Upper lobe of left lung (tissue), 6 donors: ENCODE data around the gene RAB40B. TPM values are rescaled to one million over a fixed set of nuclear protein-coding genes. Genes with fewer than 3 reads are reported as not detected.

ENCODE experiments used
- ATAC-seq, 2 donors: fragments of 200-7000 bp; cut with Tn5 transposase; one replicate each; pipeline ENCODE4 v1.9.1; 2022; ENCODE audit warnings: mild to moderate bottlenecking in 2 of 2, moderate library complexity in 2 of 2; ENCODE audit not compliant: low FRiP score in 2 of 2
- DNase-seq, 2 donors: peaks; one replicate each; pipeline ENCODE4 v3.0.0-alpha.2; 2019 to 2020
- H3K27ac ChIP-seq, 4 donors: fragments of 200-600 bp; sonication (generic); one replicate each; pipeline ENCODE4 v1.5.1; 2016 to 2019
- H3K27me3 ChIP-seq, 4 donors: fragments of 200-600 bp; sonication (generic); one replicate each; pipeline ENCODE4 v1.5.1; 2017 to 2019
- H3K36me3 ChIP-seq, 4 donors: fragments of 200-600 bp; sonication (generic); one replicate each; pipeline ENCODE4 v1.5.1; 2016 to 2019
- H3K4me1 ChIP-seq, 4 donors: fragments of 200-600 bp; sonication (generic); one replicate each; pipeline ENCODE4 v1.5.1; 2018 to 2019
- H3K4me3 ChIP-seq, 4 donors: fragments of 200-600 bp; sonication (generic); one replicate each; pipeline ENCODE4 v1.5.1; 2017 to 2019; ENCODE audit warnings: mild to moderate bottlenecking in 2 of 4, moderate library complexity in 1 of 4
- H3K9me3 ChIP-seq, 4 donors: fragments of 200-600 bp; sonication (generic); one replicate each; pipeline ENCODE4 v1.5.1; 2018 to 2019
- EP300 ChIP-seq, 4 donors: sonication (generic); formaldehyde crosslinking; IDR thresholded peaks; one replicate each; pipeline ENCODE4 v1.5.1; 2017; ENCODE audit warnings: antibody characterized with exemption in 4 of 4, control low read depth in 2 of 4
- POLR2A ChIP-seq, 4 donors: fragments of 450-650 bp; IDR thresholded peaks; one replicate each; pipeline ENCODE4 v1.5.1; 2016 to 2017; ENCODE audit warnings: antibody characterized with exemption in 4 of 4, mild to moderate bottlenecking in 2 of 4
- POLR2AphosphoS5 ChIP-seq, 2 donors: sonication (generic); formaldehyde crosslinking; IDR thresholded peaks; one replicate each; pipeline ENCODE4 v1.5.1; 2017; ENCODE audit warnings: antibody characterized with exemption in 2 of 2
- WGBS, 2 donors: methylation state at CpG; one replicate each; pipeline ENCODE4 v1.1.5; 2017 to 2018; 5-methylcytosine and 5-hydroxymethylcytosine counted together
- total RNA-seq, 6 donors: library from RNA; depleted of rRNA in 4 of 6; stranded (reverse); fragments of >200 nt in 4 of 6; gene quantifications; one replicate each; pipeline versions ENCODE4 v1.1.0 to v1.2.1, GENCODE V29; 2016 to 2021
- TF ChIP-seq, protein P1 (sequence below), 6 experiments: fragments of 450-650 bp in 4 of 6; fragments of 200-600 bp in 2 of 6; sonication (generic) in 2 of 6; IDR thresholded peaks; one replicate each; pipeline ENCODE4 v1.5.1; 2016 to 2019; ENCODE audit warnings: antibody characterized with exemption in 6 of 6
- donor health status: DM: no; HTN: no; CAD: no; lungs with moderate emphysema.
- donor health status: DM: no; HTN: yes; CAD: no; lungs with severe emphysema.

RAB40B gene
- total RNA-seq, 6 donors from 2014 or later, result 7.8 to 23.7 (median 11.4) TPM

DNA sequence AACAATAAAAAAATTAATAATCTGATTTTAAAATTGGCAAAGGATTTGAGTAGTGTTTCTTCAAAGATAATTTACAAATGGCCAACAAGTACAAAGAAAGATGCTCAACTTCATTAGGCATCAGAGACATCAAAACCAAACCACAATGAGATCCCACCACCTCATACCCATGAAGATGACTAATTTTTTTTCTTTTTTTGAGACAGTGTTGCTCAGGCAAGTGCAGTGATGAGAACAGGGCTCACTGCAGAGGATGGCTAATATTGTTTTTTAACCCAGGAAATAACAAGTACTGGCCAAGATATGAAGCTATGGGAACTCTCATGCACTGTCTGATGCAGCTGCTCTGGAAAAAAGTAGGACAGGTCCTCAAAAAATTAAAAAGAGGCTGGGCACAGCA, 65.2 kb downstream of the RAB40B start:
- Histone ChIP-seq H3K9me3 (peaks cover 0 to 6% (median 0%) of the 10 kb centered on the region in 4 donors), H3K4me1 (no peaks in the 10 kb centered on the region), H3K4me3 (no peak overlapping the region), H3K36me3 (peaks cover 8 to 43% (median 20%) of the 10 kb centered on the region in 4 donors), H3K27me3 (no peaks in the 10 kb centered on the region), H3K27ac (no peak overlapping the region)
- TF ChIP-seq EP300 (IDR thresholded peaks at IDR 0.05) (no peak), POLR2AphosphoS5 (IDR thresholded peaks at IDR 0.05) (no peak), POLR2A (IDR thresholded peaks at IDR 0.05) (no peak)
- TF ChIP-seq, protein P1, sequence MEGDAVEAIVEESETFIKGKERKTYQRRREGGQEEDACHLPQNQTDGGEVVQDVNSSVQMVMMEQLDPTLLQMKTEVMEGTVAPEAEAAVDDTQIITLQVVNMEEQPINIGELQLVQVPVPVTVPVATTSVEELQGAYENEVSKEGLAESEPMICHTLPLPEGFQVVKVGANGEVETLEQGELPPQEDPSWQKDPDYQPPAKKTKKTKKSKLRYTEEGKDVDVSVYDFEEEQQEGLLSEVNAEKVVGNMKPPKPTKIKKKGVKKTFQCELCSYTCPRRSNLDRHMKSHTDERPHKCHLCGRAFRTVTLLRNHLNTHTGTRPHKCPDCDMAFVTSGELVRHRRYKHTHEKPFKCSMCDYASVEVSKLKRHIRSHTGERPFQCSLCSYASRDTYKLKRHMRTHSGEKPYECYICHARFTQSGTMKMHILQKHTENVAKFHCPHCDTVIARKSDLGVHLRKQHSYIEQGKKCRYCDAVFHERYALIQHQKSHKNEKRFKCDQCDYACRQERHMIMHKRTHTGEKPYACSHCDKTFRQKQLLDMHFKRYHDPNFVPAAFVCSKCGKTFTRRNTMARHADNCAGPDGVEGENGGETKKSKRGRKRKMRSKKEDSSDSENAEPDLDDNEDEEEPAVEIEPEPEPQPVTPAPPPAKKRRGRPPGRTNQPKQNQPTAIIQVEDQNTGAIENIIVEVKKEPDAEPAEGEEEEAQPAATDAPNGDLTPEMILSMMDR (IDR thresholded peaks at IDR 0.05), result no peak
- DNase-seq (no peak), ATAC-seq (no peak)

DNA sequence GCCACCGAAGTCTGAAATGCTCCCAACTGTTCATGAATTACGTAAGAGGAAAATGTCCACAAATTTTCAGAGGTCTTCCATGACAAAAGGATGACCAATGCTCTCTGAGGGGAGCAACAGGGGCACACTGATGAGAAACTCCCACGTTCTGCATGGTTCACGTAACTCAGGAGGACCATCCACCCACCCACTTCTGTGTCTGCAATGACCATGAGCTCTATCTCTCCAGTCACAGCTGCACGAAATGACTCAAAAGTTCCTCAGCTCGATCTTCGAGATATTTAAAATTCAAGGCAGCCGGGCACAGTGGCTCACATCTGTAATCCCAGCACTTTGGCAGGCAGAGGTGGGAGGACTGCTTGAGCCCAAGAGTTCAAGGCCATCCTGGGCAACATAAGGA, 66.0 kb downstream of the RAB40B start:
- 82 to 95% methylated on average over 8 of the region's 8 CpGs for WGBS, 2 donors
- Histone ChIP-seq H3K9me3 (peaks cover 0 to 6% (median 0%) of the 10 kb centered on the region in 4 donors), H3K36me3 (peaks cover 8 to 52% (median 29%) of the 10 kb centered on the region in 4 donors), H3K4me1 (no peaks in the 10 kb centered on the region), H3K4me3 (no peak overlapping the region), H3K27ac (no peak overlapping the region), H3K27me3 (no peaks in the 10 kb centered on the region)
- no peak for DNase-seq
- ATAC-seq, result no peak
- TF ChIP-seq POLR2A (IDR thresholded peaks at IDR 0.05) (no peak), EP300 (IDR thresholded peaks at IDR 0.05) (no peak), POLR2AphosphoS5 (IDR thresholded peaks at IDR 0.05) (no peak)
- TF ChIP-seq, protein P1 (IDR thresholded peaks at IDR 0.05), result no peak

DNA sequence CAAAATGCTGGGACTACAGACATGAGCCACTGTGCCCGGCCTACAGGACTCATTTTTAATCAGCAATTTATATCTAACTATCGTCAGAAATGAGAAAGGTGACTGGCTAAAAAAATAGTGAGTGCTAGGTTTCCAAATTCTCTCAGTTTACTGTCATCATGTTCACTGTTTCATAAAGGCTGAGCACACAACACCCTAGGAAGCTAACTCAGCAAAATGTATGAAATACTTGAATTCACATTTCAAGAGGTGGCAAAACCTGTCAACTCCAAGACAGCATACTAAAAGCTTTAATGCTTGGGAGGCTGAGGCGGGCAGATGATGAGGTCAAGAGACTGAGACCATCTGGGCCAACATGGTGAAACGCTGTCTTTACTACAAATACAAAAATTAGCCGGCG, 67.0 kb downstream of the RAB40B start:
- Histone ChIP-seq H3K9me3 (no peaks in the 10 kb centered on the region), H3K27me3 (no peaks in the 10 kb centered on the region), H3K4me3 (no peak overlapping the region), H3K36me3 (peaks cover 8 to 61% (median 35%) of the 10 kb centered on the region in 4 donors), H3K27ac (no peak overlapping the region), H3K4me1 (no peaks in the 10 kb centered on the region)
- ATAC-seq, result no peak
- TF ChIP-seq POLR2AphosphoS5 (IDR thresholded peaks at IDR 0.05), result no peak
- TF ChIP-seq EP300 (IDR thresholded peaks at IDR 0.05), result no peak
- TF ChIP-seq POLR2A (IDR thresholded peaks at IDR 0.05), result no peak
- TF ChIP-seq, protein P1 (IDR thresholded peaks at IDR 0.05), result no peak
- WGBS, 2 donors, result 65 to 74% methylated on average over 6 of the region's 6 CpGs
- DNase-seq, result no peak

DNA sequence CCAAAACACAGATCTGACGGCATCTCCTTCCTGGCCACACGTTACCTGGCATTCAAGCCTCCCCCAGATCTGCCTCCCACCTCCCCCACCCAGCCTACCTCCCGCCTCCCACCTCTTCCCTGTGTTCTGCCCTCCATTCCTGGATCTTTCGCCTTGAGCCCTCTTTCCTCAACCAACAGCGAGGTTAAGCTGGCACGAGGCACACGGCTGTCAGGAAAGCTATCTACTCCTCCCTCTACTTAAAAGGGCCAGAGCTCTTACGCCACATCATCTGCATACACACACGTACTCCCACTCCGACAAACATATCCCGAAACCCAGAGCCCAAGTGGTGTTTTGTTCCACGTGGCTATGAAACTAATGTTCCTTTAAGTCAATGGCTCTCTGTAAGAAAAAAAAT, 68.3 kb downstream of the RAB40B start:
- ATAC-seq (no peak), DNase-seq (no peak)
- H3K4me1 ChIP-seq, result no peaks in the 10 kb centered on the region
- TF ChIP-seq POLR2A (IDR thresholded peaks at IDR 0.05), result no peak
- TF ChIP-seq EP300 (IDR thresholded peaks at IDR 0.05), result no peak
- no peak for TF ChIP-seq POLR2AphosphoS5 (IDR thresholded peaks at IDR 0.05)
- TF ChIP-seq, protein P1 (IDR thresholded peaks at IDR 0.05), result no peak
- H3K9me3 ChIP-seq, result no peaks in the 10 kb centered on the region
- WGBS, 2 donors, result 90 to 96% methylated on average over 12 of the region's 12 CpGs
- H3K36me3 ChIP-seq, result peaks cover 8 to 73% (median 47%) of the 10 kb centered on the region in 4 donors
- H3K27ac ChIP-seq, result no peak overlapping the region
- H3K4me3 ChIP-seq, result no peak overlapping the region
- no peaks in the 10 kb centered on the region for H3K27me3 ChIP-seq

DNA sequence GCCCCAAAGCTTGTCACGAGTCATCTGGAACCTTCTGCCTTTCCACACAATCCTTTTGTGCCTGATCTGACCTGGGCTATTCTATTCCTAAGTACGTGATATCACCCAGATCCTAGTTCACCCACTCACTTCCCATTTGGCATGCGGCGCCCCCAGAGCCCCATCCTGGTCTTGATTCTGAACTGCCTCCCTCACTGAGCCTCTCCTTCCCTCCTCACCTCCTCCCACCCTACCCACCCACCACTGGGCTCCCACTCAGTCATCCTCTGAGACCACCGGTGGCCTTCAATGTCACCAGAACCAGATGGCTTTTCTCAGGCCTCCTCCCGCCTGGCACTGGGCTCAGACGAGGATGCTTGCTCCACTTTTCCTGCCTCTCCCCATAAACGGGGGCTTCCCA, 68.8 kb downstream of the RAB40B start:
- Histone ChIP-seq H3K4me1 (no peaks in the 10 kb centered on the region), H3K36me3 (peaks cover 8 to 78% (median 52%) of the 10 kb centered on the region in 4 donors), H3K27me3 (no peaks in the 10 kb centered on the region), H3K4me3 (no peak overlapping the region), H3K27ac (no peak overlapping the region), H3K9me3 (no peaks in the 10 kb centered on the region)
- TF ChIP-seq POLR2AphosphoS5 (IDR thresholded peaks at IDR 0.05) (no peak), POLR2A (IDR thresholded peaks at IDR 0.05) (no peak), EP300 (IDR thresholded peaks at IDR 0.05) (no peak)
- TF ChIP-seq, protein P1 (IDR thresholded peaks at IDR 0.05), result no peak
- ATAC-seq (no peak), DNase-seq (no peak)
- 87 to 88% methylated on average over 8 of the region's 8 CpGs for WGBS, 2 donors
